Coronary artery (tissue), 2 donors: ENCODE data around the gene FASTK.
"Not testable (repeated sequence)": the region's sequence is repeated elsewhere in the genome, so short reads cannot be mapped to it uniquely, and the experiment has no call there.

Experiments
- DNase-seq: peaks from one replicate; pipeline ENCODE4 v3.0.0-alpha.2; 2017; ENCODE audit warnings: low spot score
- H3K27ac ChIP-seq, 2 donors: fragments of 200-600 bp; sonication (generic); one replicate each; pipeline ENCODE4 v1.5.1; 2016 to 2019
- H3K4me3 ChIP-seq: fragments of 200-600 bp; sonication (generic); 2 replicates; pipeline ENCODE4 v1.5.1; 2016; ENCODE audit warnings: mild to moderate bottlenecking, moderate library complexity
- CTCF ChIP-seq: fragments of 200-600 bp; sonication (generic); IDR thresholded peaks from one replicate; pipeline ENCODE4 v1.5.1; 2019; ENCODE audit warnings: antibody characterized with exemption

The FASTK gene

GRCh38 chr7:151028948-151029501 lies 51.6 kb downstream of the FASTK start:
- no peak for DNase-seq
- Histone ChIP-seq H3K4me3 (peak overlapping the region; percentile 78), H3K27ac (peak overlapping the region; percentile 61 to 82)
- no peak for TF ChIP-seq CTCF

DNA sequence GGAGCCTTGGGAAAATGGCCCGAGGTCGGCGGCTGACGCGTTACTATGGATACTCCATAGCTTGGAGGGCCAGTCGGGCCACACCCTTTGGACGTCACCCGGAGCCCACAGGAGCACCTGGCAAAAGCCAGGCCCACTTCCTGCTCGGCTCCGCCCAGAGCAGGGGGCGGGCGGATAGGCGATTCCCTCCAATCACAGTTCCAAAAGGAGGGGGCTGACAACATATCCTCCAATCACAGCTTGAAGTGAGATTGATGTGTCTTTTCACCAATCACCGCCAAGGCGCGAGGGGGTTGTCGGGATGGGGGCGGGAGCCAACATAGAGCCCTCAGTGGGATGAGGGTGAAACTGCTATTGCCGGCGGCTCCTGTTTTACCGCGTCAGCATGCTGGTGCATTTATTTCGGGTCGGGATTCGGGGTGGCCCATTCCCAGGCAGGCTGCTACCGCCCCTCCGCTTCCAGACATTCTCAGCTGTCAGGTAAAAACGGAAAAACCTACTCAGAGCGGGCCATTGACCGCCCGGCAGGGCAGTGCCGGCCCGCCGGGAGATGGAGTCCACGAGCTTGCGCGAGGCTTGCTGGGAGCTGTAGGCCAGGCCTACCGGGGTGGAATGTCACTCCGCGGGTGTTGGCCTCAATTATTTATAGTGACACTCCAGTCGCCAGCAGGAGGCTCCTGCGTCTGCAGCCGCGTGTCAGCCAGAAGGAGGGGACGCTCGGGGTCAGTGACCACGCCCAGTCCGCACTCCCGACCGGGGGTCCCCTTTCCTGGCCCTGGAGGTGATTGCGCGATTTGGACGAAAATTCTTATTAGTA lies 52.3 kb downstream of the FASTK start, which contains the start of gene ABCB8:
Gene ABCB8, plus strand, starts transcription at position 320 of the 817 bp plus-strand sequence. Its CDS starts 66 bp downstream, at position 386.
- peak; percentile 99 for DNase-seq
- H3K4me3 ChIP-seq: peak within 1 kb of the TSS; percentile 78
- peak within 1 kb of the TSS; percentile 61 to 82 for H3K27ac ChIP-seq
- TF ChIP-seq CTCF: no peak

- H3K4me3 ChIP-seq: peak overlapping the region; percentile 78
- not testable (repeated sequence) for DNase-seq
- peak overlapping the region in 1 of 2 donors; percentile 82 for H3K27ac ChIP-seq
Measured at GRCh38 chr7:151027728-151028130, 52.9 kb downstream of the FASTK start.

DNA sequence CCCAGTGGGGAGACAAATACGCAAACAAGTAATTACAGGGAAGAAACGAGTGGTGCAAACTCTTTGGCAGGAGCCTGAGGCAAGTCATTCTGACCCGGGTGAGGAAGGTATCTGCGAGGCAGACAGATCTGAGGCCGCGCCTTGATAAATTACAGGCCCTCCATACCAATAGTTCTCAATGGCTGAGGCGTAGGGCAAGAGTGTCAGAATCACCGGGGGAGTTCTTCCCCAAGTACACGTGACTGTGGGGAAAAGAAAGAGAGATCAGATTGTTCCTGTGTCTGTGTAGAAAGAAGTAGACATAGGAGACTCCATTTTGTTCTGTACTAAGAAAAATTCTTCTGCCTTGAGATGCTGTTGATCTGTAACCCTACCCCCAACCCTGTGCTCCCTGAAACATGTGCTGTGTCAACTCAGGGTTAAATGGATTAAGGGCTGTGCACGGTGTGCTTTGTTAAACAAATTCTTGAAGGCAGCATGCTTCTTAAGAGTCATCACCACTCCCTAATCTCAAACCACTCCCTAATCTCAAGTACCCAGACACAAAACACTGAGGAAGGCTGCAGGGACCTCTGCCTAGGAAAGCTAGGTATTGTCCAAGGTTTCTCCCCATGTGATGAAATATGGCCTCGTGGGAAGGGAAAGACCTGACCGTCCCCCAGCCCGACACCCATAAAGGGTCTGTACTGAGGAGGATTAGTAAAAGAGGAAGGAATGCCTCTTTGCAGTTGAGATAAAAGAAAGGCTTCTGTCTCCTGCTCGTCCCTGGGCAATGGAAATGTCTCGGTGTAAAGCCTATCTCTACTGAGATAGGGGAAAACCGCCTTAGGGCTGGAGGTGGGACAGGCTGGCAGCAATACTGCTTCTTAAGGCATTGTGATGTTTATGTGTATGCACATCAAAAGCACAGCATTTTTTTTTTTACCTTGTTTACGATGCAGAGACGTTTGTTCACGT lies 53.6 kb downstream of the FASTK start:
- H3K4me3 ChIP-seq: peak overlapping the region; percentile 78
- DNase-seq, H3K27ac ChIP-seq: not testable (repeated sequence)
